ENCODE measurements around the gene RHBDD2. TPM values are rescaled to one million over a fixed set of nuclear protein-coding genes. Genes with fewer than 3 reads are reported as not detected.

The RHBDD2 gene
- total and polyA plus RNA-seq, 9 of the 15 experiments (the other 6 are each of a cell fraction or from before 2014, with no cell fraction given): 3.3 to 36.7 (median 17.9) TPM

DNA sequence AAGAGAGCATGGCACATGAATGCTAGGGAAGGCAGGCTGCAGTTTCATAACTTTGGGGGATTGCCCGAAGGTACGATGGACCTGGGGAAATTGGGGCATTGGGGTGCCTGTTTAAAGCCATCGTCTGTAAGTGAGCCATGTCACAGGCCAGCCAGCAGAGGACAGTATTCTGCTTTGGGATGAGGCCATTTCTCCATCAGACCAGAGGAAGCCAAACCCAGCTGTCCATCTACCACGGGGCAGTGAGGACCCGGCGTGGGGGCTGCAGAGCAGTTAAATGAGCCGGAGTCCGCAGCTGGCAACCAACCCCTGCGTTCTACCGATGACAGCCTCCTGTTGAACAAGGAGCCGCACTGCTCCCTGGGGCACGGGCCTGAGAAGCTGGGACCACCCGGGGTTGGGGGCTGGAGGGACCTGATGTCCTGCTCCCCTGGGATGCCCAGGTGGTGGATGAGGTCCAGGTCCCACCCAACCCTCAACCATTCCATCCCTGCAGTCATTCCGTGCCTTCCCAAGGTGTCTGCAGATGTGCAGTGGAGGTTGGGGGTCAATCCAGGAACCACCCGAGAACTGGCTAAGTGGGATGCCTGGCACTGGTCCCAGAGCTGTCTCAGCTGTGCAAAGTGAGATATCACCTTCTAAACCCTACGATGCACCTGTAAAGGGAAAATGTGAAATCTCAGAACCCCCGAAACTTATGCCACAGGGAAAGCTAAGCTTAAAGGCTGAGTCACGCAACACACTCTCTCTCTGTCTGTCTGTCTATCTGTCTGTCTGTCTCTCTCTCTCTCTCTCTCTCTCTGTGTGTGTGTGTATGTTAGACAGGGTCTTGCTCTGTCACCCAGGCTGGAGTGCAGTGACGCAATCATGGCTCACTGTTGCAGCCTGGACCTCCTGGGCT, 12.1 kb upstream of the RHBDD2 start (continued):
- TF ChIP-seq, protein P1, sequence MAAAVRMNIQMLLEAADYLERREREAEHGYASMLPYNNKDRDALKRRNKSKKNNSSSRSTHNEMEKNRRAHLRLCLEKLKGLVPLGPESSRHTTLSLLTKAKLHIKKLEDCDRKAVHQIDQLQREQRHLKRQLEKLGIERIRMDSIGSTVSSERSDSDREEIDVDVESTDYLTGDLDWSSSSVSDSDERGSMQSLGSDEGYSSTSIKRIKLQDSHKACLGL (CRISPR knock-in tag; IDR thresholded peaks at IDR 0.05; ENCODE audit: borderline replicate concordance, poor library complexity, severe bottlenecking): no peak
- no peak for TF ChIP-seq ERF (CRISPR knock-in tag; IDR thresholded peaks at IDR 0.05)
- no peak for TF ChIP-seq TEAD2 (tag; IDR thresholded peaks at IDR 0.05)
- no peak for TF ChIP-seq ZNF695 (CRISPR knock-in tag; IDR thresholded peaks at IDR 0.05)
- no peak for TF ChIP-seq IRF1 (CRISPR knock-in tag; IDR thresholded peaks at IDR 0.05; ENCODE audit: borderline replicate concordance)
- no peak for TF ChIP-seq SP2 (IDR thresholded peaks at IDR 0.05; ENCODE audit: extremely low read depth, low read depth, low read length, poor library complexity, severe bottlenecking)
- TF ChIP-seq, protein P2, sequence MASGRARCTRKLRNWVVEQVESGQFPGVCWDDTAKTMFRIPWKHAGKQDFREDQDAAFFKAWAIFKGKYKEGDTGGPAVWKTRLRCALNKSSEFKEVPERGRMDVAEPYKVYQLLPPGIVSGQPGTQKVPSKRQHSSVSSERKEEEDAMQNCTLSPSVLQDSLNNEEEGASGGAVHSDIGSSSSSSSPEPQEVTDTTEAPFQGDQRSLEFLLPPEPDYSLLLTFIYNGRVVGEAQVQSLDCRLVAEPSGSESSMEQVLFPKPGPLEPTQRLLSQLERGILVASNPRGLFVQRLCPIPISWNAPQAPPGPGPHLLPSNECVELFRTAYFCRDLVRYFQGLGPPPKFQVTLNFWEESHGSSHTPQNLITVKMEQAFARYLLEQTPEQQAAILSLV (tag; IDR thresholded peaks at IDR 0.05): peak; percentile 98
- no peak for TF ChIP-seq FOXJ2 (tag; IDR thresholded peaks at IDR 0.05)
- TF ChIP-seq ZC3H4 (CRISPR knock-in tag; IDR thresholded peaks at IDR 0.05; ENCODE audit: borderline replicate concordance): no peak
- no peak for TF ChIP-seq ZZZ3 (IDR thresholded peaks at IDR 0.05)
- TF ChIP-seq TAF7 (tag; IDR thresholded peaks at IDR 0.05): peak; percentile 17; the same call in 1 of the 2 replicates
- peak; percentile 99 for TF ChIP-seq GATAD2A (IDR thresholded peaks at IDR 0.05)
- TF ChIP-seq, protein P3, sequence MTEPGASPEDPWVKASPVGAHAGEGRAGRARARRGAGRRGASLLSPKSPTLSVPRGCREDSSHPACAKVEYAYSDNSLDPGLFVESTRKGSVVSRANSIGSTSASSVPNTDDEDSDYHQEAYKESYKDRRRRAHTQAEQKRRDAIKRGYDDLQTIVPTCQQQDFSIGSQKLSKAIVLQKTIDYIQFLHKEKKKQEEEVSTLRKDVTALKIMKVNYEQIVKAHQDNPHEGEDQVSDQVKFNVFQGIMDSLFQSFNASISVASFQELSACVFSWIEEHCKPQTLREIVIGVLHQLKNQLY (CRISPR knock-in tag; conservative IDR thresholded peaks at IDR 0.05): no peak; a peak in 1 of 4 replicates
- peak in 1 of 2 experiments; percentile 69; a peak in 1 of 4 replicates for TF ChIP-seq MCM7 (IDR thresholded peaks at IDR 0.05)
- TF ChIP-seq ZNF253 (CRISPR knock-in tag; conservative IDR thresholded peaks at IDR 0.05): no peak
- peak; percentile 67 to 69; a peak in 2 of 4 replicates for TF ChIP-seq FOXK2 (conservative IDR thresholded peaks at IDR 0.05 in 1 of 2, IDR thresholded peaks at IDR 0.05 in 1 of 2; ENCODE audit: low read depth in 2 of 2)
- TF ChIP-seq BHLHE40 (IDR thresholded peaks at IDR 0.05; ENCODE audit: low read length): peak; percentile 50
- no peak for TF ChIP-seq KAT8 (IDR thresholded peaks at IDR 0.05; ENCODE audit: low read depth)
- no peak for TF ChIP-seq SLC30A9 (CRISPR knock-in tag; IDR thresholded peaks at IDR 0.05)
- no peak for TF ChIP-seq RBM22 (IDR thresholded peaks at IDR 0.05; ENCODE audit: low read depth, low read length, poor library complexity, severe bottlenecking)
- TF ChIP-seq E2F5 (CRISPR knock-in tag; IDR thresholded peaks at IDR 0.05): no peak
- peak; percentile 85 for TF ChIP-seq NFE2 (IDR thresholded peaks at IDR 0.05; ENCODE audit: low read depth)
- no peak for TF ChIP-seq HNRNPUL1 (IDR thresholded peaks at IDR 0.05; ENCODE audit: low read length)
- TF ChIP-seq ZNF780A (CRISPR knock-in tag; IDR thresholded peaks at IDR 0.05): no peak
- no peak for TF ChIP-seq HNRNPL (IDR thresholded peaks at IDR 0.05; ENCODE audit: low read depth, low read length)
- peak; percentile 88 for TF ChIP-seq ATF7 (IDR thresholded peaks at IDR 0.05)

Data from K562 (cell line).